GM19438 (cell line): ENCODE data around the gene PSD4.
A peak's percentile ranks its signal among the peaks of the same experiment; 100 is the strongest.

Experiments
- ATAC-seq: cut with Tn5 transposase; IDR thresholded peaks from one replicate; pipeline ENCODE4 v1.9.1; 2021; ENCODE audit warnings: low read depth; ENCODE audit not compliant: unreplicated experiment

The PSD4 gene

GRCh38 chr2:113203217-113203530 is 29.4 kb downstream of the PSD4 start:
- no peak for ATAC-seq

- peak; percentile 66 for ATAC-seq
These were observed 30.2 kb downstream of the PSD4 start for GRCh38 chr2:113203901-113204519.

GRCh38 chr2:113206251-113206650 is 32.5 kb downstream of the PSD4 start:
- no peak for ATAC-seq

- ATAC-seq, result no peak
These were observed 33.2 kb downstream of the PSD4 start for GRCh38 chr2:113207021-113207420.

- ATAC-seq, result no peak
These were observed 34.6 kb downstream of the PSD4 start for GRCh38 chr2:113208396-113208795.

- no peak for ATAC-seq
These were observed 35.4 kb downstream of the PSD4 start for GRCh38 chr2:113209011-113209645.

- no peak for ATAC-seq
These were observed 35.9 kb downstream of the PSD4 start for GRCh38 chr2:113209646-113210171.

- no peak for ATAC-seq
These were observed 37.7 kb downstream of the PSD4 start for GRCh38 chr2:113211226-113212105.

- no peak for ATAC-seq
These were observed 38.7 kb downstream of the PSD4 start for GRCh38 chr2:113212245-113213060.

GRCh38 chr2:113213061-113213930 is 39.5 kb downstream of the PSD4 start:
- ATAC-seq, result no peak

- no peak for ATAC-seq
These were observed 40.4 kb downstream of the PSD4 start for GRCh38 chr2:113214141-113214540.

GRCh38 chr2:113215056-113215455 is 41.3 kb downstream of the PSD4 start:
- ATAC-seq, result no peak

GRCh38 chr2:113216321-113216720 is 42.5 kb downstream of the PSD4 start:
- no peak for ATAC-seq

GRCh38 chr2:113216891-113217454 is 43.2 kb downstream of the PSD4 start:
- ATAC-seq, result no peak

GRCh38 chr2:113217455-113218282 is 43.9 kb downstream of the PSD4 start:
- no peak for ATAC-seq

- ATAC-seq, result peak; percentile 45
These were observed 44.7 kb downstream of the PSD4 start for GRCh38 chr2:113218283-113219091.

GRCh38 chr2:113219092-113219441 is 45.3 kb downstream of the PSD4 start:
- ATAC-seq, result no peak

- ATAC-seq, result no peak
These were observed 45.7 kb downstream of the PSD4 start for GRCh38 chr2:113219525-113219888.
